OCI-LY1 (cell line): ENCODE measurements around the gene PHF2.

Experiments used
- H2AFZ ChIP-seq: fragments of 200-600 bp; sonication (generic), shearing (Covaris generic); 2 replicates; pipeline ENCODE4 v1.6.0; 2014; ENCODE audit warnings: antibody characterized with exemption, mild to moderate bottlenecking, low read length
- H3F3A ChIP-seq: fragments of 200-600 bp; sonication (generic), shearing (Covaris generic); 2 replicates; pipeline ENCODE4 v1.6.0; 2014; ENCODE audit warnings: mild to moderate bottlenecking, antibody characterized with exemption, low read length, moderate library complexity; ENCODE audit not compliant: insufficient read depth
- H3K27ac ChIP-seq: fragments of 200-600 bp; sonication (generic); 2 replicates; pipeline ENCODE4 v1.5.1; 2014; ENCODE audit warnings: low read length, mixed run types, mild to moderate bottlenecking, low read depth; ENCODE audit not compliant: poor library complexity, severe bottlenecking
- H3K27me3 ChIP-seq: fragments of 200-600 bp; sonication (generic); 2 replicates; pipeline ENCODE4 v1.6.0; 2014; ENCODE audit warnings: antibody characterized with exemption, mild to moderate bottlenecking, low read length, moderate library complexity; ENCODE audit not compliant: insufficient read depth
- H3K36me3 ChIP-seq: fragments of 200-600 bp; sonication (generic); 2 replicates; pipeline ENCODE4 v1.6.1; 2014; ENCODE audit warnings: mild to moderate bottlenecking, antibody characterized with exemption, low read length, moderate library complexity, mixed read lengths; ENCODE audit not compliant: insufficient read depth
- H3K4me1 ChIP-seq: fragments of 200-600 bp; sonication (generic); 2 replicates; pipeline ENCODE4 v1.5.1; 2014; ENCODE audit warnings: mild to moderate bottlenecking, low read length, moderate library complexity; ENCODE audit not compliant: insufficient read depth, severe bottlenecking
- H3K4me2 ChIP-seq: fragments of 200-600 bp; sonication (generic), shearing (Covaris generic); 2 replicates; pipeline ENCODE4 v1.6.1; 2014; ENCODE audit warnings: low read length
- H3K4me3 ChIP-seq: fragments of 200-600 bp; sonication (generic); 2 replicates; pipeline ENCODE4 v1.5.1; 2014; ENCODE audit warnings: low read length, low read depth, mild to moderate bottlenecking, mixed read lengths; ENCODE audit not compliant: poor library complexity, severe bottlenecking
- H3K79me2 ChIP-seq: fragments of 200-600 bp; shearing (Covaris generic); 2 replicates; pipeline ENCODE4 v1.6.1; 2016; ENCODE audit warnings: mixed run types, low read length, mixed read lengths; ENCODE audit not compliant: insufficient read depth
- H3K9ac ChIP-seq: fragments of 200-600 bp; sonication (generic), shearing (Covaris generic); 2 replicates; pipeline ENCODE4 v1.6.1; 2014; ENCODE audit warnings: mild to moderate bottlenecking, low read length, mixed read lengths
- H3K9me2 ChIP-seq: fragments of 200-600 bp; sonication (generic), shearing (Covaris generic); 2 replicates; pipeline ENCODE4 v1.6.1; 2014; ENCODE audit warnings: low read depth, mild to moderate bottlenecking, low read length, mixed read lengths
- H3K9me3 ChIP-seq: fragments of 200-600 bp; shearing (Covaris generic); 2 replicates; pipeline ENCODE4 v1.6.1; 2014; ENCODE audit warnings: low read length, mixed read lengths
- H4K20me1 ChIP-seq: fragments of 200-600 bp; sonication (generic), shearing (Covaris generic); 2 replicates; pipeline ENCODE4 v1.6.0; 2016; ENCODE audit warnings: mild to moderate bottlenecking, low read length; ENCODE audit not compliant: insufficient read depth
- EZH2 ChIP-seq: fragments of 200-600 bp; sonication (generic), shearing (Covaris generic); IDR thresholded peaks from 2 replicates; pipeline ENCODE4 v1.8.0; 2017; ENCODE audit warnings: borderline replicate concordance, mixed run types, mild to moderate bottlenecking, antibody characterized with exemption, low read length, moderate library complexity, mixed read lengths
- TF ChIP-seq, protein P1 (sequence below): fragments of 200-600 bp; sonication (generic), shearing (Covaris generic); IDR thresholded peaks from 2 replicates; pipeline ENCODE4 v1.5.1; 2017; ENCODE audit warnings: mild to moderate bottlenecking, antibody characterized with exemption, low read length, moderate library complexity, mixed read lengths

The PHF2 gene

DNA sequence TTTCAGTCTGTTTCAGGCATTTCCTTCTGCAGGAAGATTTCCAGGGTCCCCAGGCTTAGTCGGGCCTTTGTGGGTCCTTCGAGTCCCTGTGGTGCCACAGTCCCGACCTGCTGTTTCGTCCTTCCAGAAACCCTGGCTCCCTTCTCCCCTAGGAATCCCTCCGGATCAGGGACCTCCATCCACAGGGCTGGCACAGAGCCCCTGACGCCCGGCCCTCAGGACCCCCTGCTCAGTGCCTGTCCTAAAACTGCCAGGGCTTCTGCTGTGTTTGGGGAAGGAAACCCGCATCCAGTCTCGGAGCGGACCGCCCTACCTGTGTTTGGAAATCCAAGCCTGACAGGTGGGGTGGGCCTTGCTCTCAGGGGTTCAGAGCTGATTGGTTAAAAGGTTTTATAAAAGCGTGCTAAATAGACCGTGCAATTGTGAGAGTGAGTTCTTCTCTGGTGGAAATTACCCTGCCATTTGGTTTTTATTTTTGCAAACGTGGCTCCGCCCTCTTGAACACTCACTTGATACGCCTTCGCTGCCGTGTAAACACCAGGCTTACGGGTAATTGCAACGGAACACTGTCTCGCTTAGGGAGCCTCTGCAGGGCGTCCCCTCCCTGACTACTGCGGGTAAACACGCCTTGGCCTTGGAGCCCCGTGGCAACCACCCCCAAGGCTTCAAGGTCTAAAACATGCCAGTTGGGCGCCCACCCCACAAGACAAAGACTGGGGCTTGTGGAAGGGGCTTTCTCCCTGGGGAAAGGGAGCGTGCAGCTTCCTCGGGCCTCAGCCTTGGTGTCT lies 121.2 kb downstream of the PHF2 start:
- Histone ChIP-seq H3K9ac (no peak overlapping the region), H3K79me2 (no peaks in the 10 kb centered on the region), H2AFZ (no peak overlapping the region), H3K4me2 (no peak overlapping the region), H3F3A (no peaks in the 10 kb centered on the region), H3K27ac (no peak overlapping the region), H3K4me1 (no peaks in the 10 kb centered on the region), H3K27me3 (no peaks in the 10 kb centered on the region), H3K36me3 (no peaks in the 10 kb centered on the region), H3K9me2 (no peaks in the 10 kb centered on the region), H3K4me3 (no peak overlapping the region), H4K20me1 (no peaks in the 10 kb centered on the region), H3K9me3 (no peaks in the 10 kb centered on the region)
- TF ChIP-seq EZH2, result no peak
- TF ChIP-seq, protein P1, sequence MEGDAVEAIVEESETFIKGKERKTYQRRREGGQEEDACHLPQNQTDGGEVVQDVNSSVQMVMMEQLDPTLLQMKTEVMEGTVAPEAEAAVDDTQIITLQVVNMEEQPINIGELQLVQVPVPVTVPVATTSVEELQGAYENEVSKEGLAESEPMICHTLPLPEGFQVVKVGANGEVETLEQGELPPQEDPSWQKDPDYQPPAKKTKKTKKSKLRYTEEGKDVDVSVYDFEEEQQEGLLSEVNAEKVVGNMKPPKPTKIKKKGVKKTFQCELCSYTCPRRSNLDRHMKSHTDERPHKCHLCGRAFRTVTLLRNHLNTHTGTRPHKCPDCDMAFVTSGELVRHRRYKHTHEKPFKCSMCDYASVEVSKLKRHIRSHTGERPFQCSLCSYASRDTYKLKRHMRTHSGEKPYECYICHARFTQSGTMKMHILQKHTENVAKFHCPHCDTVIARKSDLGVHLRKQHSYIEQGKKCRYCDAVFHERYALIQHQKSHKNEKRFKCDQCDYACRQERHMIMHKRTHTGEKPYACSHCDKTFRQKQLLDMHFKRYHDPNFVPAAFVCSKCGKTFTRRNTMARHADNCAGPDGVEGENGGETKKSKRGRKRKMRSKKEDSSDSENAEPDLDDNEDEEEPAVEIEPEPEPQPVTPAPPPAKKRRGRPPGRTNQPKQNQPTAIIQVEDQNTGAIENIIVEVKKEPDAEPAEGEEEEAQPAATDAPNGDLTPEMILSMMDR, result no peak

DNA sequence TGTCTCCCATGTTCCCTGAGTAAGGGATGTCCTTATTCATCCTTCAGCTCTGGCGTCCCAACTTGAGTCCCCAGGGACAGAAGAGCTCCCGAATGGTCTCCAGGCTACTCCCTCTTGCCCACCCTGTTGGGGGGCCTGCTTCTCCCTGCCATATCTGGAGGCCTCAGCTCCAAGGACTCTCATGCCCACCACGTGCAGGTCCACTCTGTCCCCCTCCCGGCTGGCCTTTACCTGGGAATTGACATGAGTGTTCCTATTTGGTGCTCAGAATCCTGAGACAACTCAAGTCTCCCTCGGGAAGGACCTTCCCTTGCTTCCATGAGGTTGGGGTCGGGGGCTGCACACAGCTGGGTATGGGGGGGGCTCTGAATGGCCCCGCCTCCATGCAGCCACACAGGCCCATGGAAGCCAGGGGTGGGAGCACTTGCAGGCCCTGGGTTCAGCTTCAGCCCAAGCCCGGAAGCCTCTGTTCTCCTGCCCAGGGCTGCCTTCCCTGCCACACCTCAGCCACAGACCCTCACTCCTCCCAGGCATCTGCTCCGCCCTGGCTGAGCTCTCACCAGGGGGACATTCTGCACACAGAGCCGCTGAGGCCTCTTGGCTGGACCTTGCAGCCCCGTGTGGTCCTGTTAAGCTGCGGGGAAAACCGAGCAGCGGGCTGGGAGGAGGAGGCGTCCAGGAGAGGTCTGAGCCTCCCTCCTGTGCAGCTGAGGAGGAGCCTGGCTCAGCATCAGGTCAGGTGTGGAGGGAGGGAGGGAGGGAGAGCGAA lies 121.9 kb downstream of the PHF2 start:
- Histone ChIP-seq H3K4me3 (no peak overlapping the region), H3K9me2 (no peaks in the 10 kb centered on the region), H4K20me1 (no peaks in the 10 kb centered on the region), H3K27me3 (no peaks in the 10 kb centered on the region), H3K4me2 (no peak overlapping the region), H3K4me1 (no peaks in the 10 kb centered on the region), H3K79me2 (no peaks in the 10 kb centered on the region), H3K36me3 (no peaks in the 10 kb centered on the region), H3K9ac (no peak overlapping the region), H3K27ac (no peak overlapping the region), H2AFZ (no peak overlapping the region), H3K9me3 (no peaks in the 10 kb centered on the region), H3F3A (no peaks in the 10 kb centered on the region)
- TF ChIP-seq EZH2, result no peak
- TF ChIP-seq, protein P1, result no peak

- Histone ChIP-seq H3K4me3 (no peak overlapping the region), H3K9me2 (no peaks in the 10 kb centered on the region), H3K79me2 (no peaks in the 10 kb centered on the region), H3F3A (no peaks in the 10 kb centered on the region), H4K20me1 (no peaks in the 10 kb centered on the region), H3K27ac (no peak overlapping the region), H3K9me3 (no peaks in the 10 kb centered on the region), H3K9ac (no peak overlapping the region), H3K4me1 (no peaks in the 10 kb centered on the region), H2AFZ (no peak overlapping the region), H3K27me3 (no peaks in the 10 kb centered on the region), H3K4me2 (no peak overlapping the region), H3K36me3 (no peaks in the 10 kb centered on the region)
- TF ChIP-seq EZH2, result no peak
- TF ChIP-seq, protein P1, result no peak
Measured at GRCh38 chr9:93699650-93700049, 123.3 kb downstream of the PHF2 start.
